Loucy (cell line): ENCODE results near the gene MDM2.

Experiments used
- CTCF ChIP-seq: fragments of 200-600 bp; sonication (generic); conservative IDR thresholded peaks from 2 replicates; pipeline ENCODE4 v1.5.1; 2014; ENCODE audit warnings: mild to moderate bottlenecking, antibody characterized with exemption, low read length
- EZH2phosphoT487 ChIP-seq: fragments of 200-600 bp; IDR thresholded peaks from 2 replicates; pipeline ENCODE4 v1.6.1; 2018; ENCODE audit warnings: antibody characterized with exemption, mild to moderate bottlenecking, moderate library complexity, borderline replicate concordance

- no peak for TF ChIP-seq CTCF
- TF ChIP-seq EZH2phosphoT487, result no peak
These were observed 41.3 kb upstream of the MDM2 start for GRCh38 chr12:68766646-68767045.
